Measurements from ENCODE around the gene SGSH. TPM values are rescaled to one million over a fixed set of nuclear protein-coding genes. Genes with fewer than 3 reads are reported as not detected.

Gene SGSH
- total RNA-seq, 1 experiment from 2014 or later = 19.8 TPM

- Histone ChIP-seq H3K4me1 (ENCODE audit: insufficient read depth, low read length) (no peaks in the 10 kb centered on the region), H3K23me2 (ENCODE audit: insufficient read length, low read depth, low read length, poor library complexity, severe bottlenecking) (no peaks in the 10 kb centered on the region), H3K79me2 (ENCODE audit: insufficient read depth, low read length) (no peaks in the 10 kb centered on the region), H3K56ac (ENCODE audit: insufficient read length, low read depth, low read length) (no peak overlapping the region), H4K5ac (ENCODE audit: insufficient read length, low read depth, low read length) (no peak overlapping the region), H3K4me2 (ENCODE audit: insufficient read depth, insufficient read length, low read length) (no peak overlapping the region), H3K9me3 (ENCODE audit: control insufficient read depth, low read depth, low read length) (no peaks in the 10 kb centered on the region), H3K23ac (ENCODE audit: insufficient read length, low read depth, low read length) (no peak overlapping the region), H3K4ac (ENCODE audit: low read depth, low read length) (no peak overlapping the region), H2BK5ac (ENCODE audit: insufficient read length, low read length) (no peak overlapping the region), H3K27ac (ENCODE audit: insufficient read length, low read depth, low read length) (no peak overlapping the region), H3K27me3 (ENCODE audit: insufficient read depth, low read length) (no peaks in the 10 kb centered on the region), H2BK20ac (ENCODE audit: low read depth, low read length, poor library complexity, severe bottlenecking) (no peak overlapping the region), H4K91ac (ENCODE audit: insufficient read length, low read depth, low read length) (no peak overlapping the region), H3K18ac (ENCODE audit: insufficient read length, low read depth, low read length) (no peak overlapping the region), H2AFZ (ENCODE audit: low read length) (no peak overlapping the region), H3K14ac (ENCODE audit: insufficient read depth, low read length) (no peak overlapping the region), H3K9ac (ENCODE audit: extremely low read depth, insufficient read length, low read length) (no peak overlapping the region), H3K79me1 (ENCODE audit: insufficient read depth, low read depth, low read length, poor library complexity, severe bottlenecking) (no peaks in the 10 kb centered on the region), H3T11ph (ENCODE audit: low read length) (no peak overlapping the region), H4K20me1 (ENCODE audit: control insufficient read depth, insufficient read depth, insufficient read length) (no peaks in the 10 kb centered on the region), H2BK120ac (ENCODE audit: low read depth, low read length, poor library complexity, severe bottlenecking) (no peak overlapping the region), H2BK12ac (ENCODE audit: insufficient read length, low read depth, low read length) (no peak overlapping the region), H2BK15ac (ENCODE audit: low read depth, low read length) (no peak overlapping the region), H2AK5ac (ENCODE audit: insufficient read length, low read length) (no peak overlapping the region), H4K8ac (replicated peaks; ENCODE audit: insufficient read length, low read depth, low read length) (no peak overlapping the region)
- H3K9me3 Mint-ChIP-seq = no peaks in the 10 kb centered on the region
- H3K27me3 Mint-ChIP-seq (ENCODE audit: low read depth) = no peaks in the 10 kb centered on the region; the same call in 1 of the 2 replicates
- no peak for TF ChIP-seq CTCF (conservative IDR thresholded peaks at IDR 0.05)
- H3K27ac Mint-ChIP-seq = 0 out of 7 replicates have a peak overlapping the region, but pooled peaks of 1 of the 3 experiments have one; percentile 11
- WGBS (ENCODE audit: extremely low coverage, insufficient read length, low lambda C conversion rate) = no CpG with 5 or more reads among the region's 26 CpGs
- DNase-seq = no peak
- peaks cover 7 to 30% (median 15%) of the 10 kb centered on the region in 3 experiments for H3K36me3 Mint-ChIP-seq (ENCODE audit: insufficient read depth in 1 of 3, low read depth in 3 of 3)
- H3K4me1 Mint-ChIP-seq = 0 out of 4 replicates have a peak, but pooled peaks cover 0 to 2% of the 10 kb centered on the region in 2 experiments
- no peak overlapping the region for H3K4me3 Mint-ChIP-seq
Observed at GRCh38 chr17:80248894-80249710, 29.0 kb upstream of the SGSH start.
